Prostate gland (tissue), 2 donors: ENCODE data around the gene TEX14.

Experiments used
- CTCF ChIP-seq, 4 experiments: fragments of 200-600 bp in 2 of 4; fragments of 450-650 bp in 2 of 4; sonication (generic) in 2 of 4; IDR thresholded peaks; 1 replicate in 3 of 4; 2 replicates in 1 of 4; pipeline ENCODE4 v1.5.1; 2016 to 2019; ENCODE audit warnings: antibody characterized with exemption in 4 of 4, mild to moderate bottlenecking in 2 of 4, moderate library complexity in 2 of 4
- POLR2A ChIP-seq: fragments of 450-650 bp; IDR thresholded peaks from one replicate; pipeline ENCODE4 v1.6.1; 2016; ENCODE audit warnings: antibody characterized with exemption, mild to moderate bottlenecking
- POLR2AphosphoS5 ChIP-seq: sonication (generic); formaldehyde crosslinking; IDR thresholded peaks from one replicate; pipeline ENCODE4 v1.6.1; 2017; ENCODE audit warnings: antibody characterized with exemption

GRCh38 chr17:58661499-58661898 is 30.3 kb downstream of the TEX14 start:
- no peak for TF ChIP-seq CTCF (IDR thresholded peaks at IDR 0.05)
- no peak for TF ChIP-seq POLR2A
- no peak for TF ChIP-seq POLR2AphosphoS5
